Pancreas (tissue), 10 donors: ENCODE data around the gene MCTP2. TPM values are rescaled to one million over a fixed set of nuclear protein-coding genes. Genes with fewer than 3 reads are reported as not detected.

ENCODE experiments used
- ATAC-seq, 4 donors: fragments of 200-7000 bp; cut with Tn5 transposase; one replicate each; pipeline versions ENCODE4 v1.8.0 to v1.9.1; 2020; ENCODE audit warnings: mild to moderate bottlenecking in 4 of 4, moderate library complexity in 4 of 4
- DNase-seq, 6 donors: peaks; one replicate each; pipeline ENCODE4 v3.0.0-alpha.2; 2020
- FAIRE-seq: peaks from 2 replicates; lab custom pipeline; 2012; peaks lifted over from hg19 to GRCh38; lab: Jason Lieb, UNC
- H3K27ac ChIP-seq, 4 donors: fragments of 200-600 bp; sonication (generic); 1 replicate in 3 of 4; 2 replicates in 1 of 4; pipeline versions ENCODE4 v1.5.0 to v1.8.0; 2020
- H3K27me3 ChIP-seq, 4 donors: fragments of 200-600 bp; one replicate each; pipeline ENCODE4 v1.8.0; 2021
- H3K36me3 ChIP-seq, 3 donors: fragments of 200-600 bp; sonication (generic) in 1 of 3; one replicate each; pipeline versions ENCODE4 v1.5.0 to v1.8.0; 2020 to 2021
- H3K4me1 ChIP-seq, 3 donors: fragments of 200-600 bp; one replicate each; pipeline ENCODE4 v1.8.0; 2021
- H3K4me3 ChIP-seq, 4 donors: fragments of 200-600 bp; sonication (generic) in 2 of 4; one replicate each; pipeline versions ENCODE4 v1.5.0 to v1.8.0; 2020 to 2021
- H3K9me3 ChIP-seq, 4 donors: fragments of 200-600 bp; one replicate each; pipeline ENCODE4 v1.8.0; 2021
- CTCF ChIP-seq, 4 donors: fragments of 200-600 bp; sonication (generic) in 3 of 4; IDR thresholded peaks; one replicate each; pipeline versions ENCODE4 v1.5.0 to v1.8.0; 2021; ENCODE audit warnings: antibody characterized with exemption in 4 of 4
- WGBS, 2 donors: extraction: QIAGEN DNeasy Blood & Tissue Kit; methylation state at CpG; one replicate each; pipeline ENCODE4 v1.1.7; 2013; 5-methylcytosine and 5-hydroxymethylcytosine counted together
- intact Hi-C, 3 donors: fragments of 100-400 bp; cut with DNase I; formaldehyde crosslinking; loops; one replicate each; pipeline versions ENCODE4 v1.11.1 to v1.14.2; 2022
- polyA plus RNA-seq, 2 donors: library from polyadenylated mRNA; stranded (reverse); fragments of 200-250 nt; gene quantifications; one replicate each; pipeline ENCODE4 v1.2.3, GENCODE V29; 2013
- total RNA-seq, 6 donors: library from RNA; stranded (reverse); fragmentation: NEBNext Ultra II Directional in 4 of 6; extraction: Animal tissue kit (Norgen Biotek cat#: 25700) in 4 of 6; gene quantifications; one replicate each; pipeline versions ENCODE4 v1.2.1 to v1.2.4, GENCODE V29; 2021 to 2023
- donor health status: healthy with polysubstance abuse.
- donor health status: DM: no; HTN: no; CAD: no; lungs with moderate emphysema.
- donor health status: DM: no; HTN: no; CAD: no.
- donor health status: control.
- donor health status: control.
- donor health status: Bipolar disorder and iron deficiency.
- donor health status: DM: yes; HTN: yes; CAD: no.
- donor health status: DM: no; HTN: no; CAD: no.
- donor health status: DM: no; HTN: no; CAD: no.
- donor health status: DM: yes; HTN: yes; CAD: no.

MCTP2 gene
- total and polyA plus RNA-seq, 8 donors, result 3.7 to 21.4 (median 14.7) TPM

GRCh38 chr15:94317211-94317610 lies 85.8 kb downstream of the MCTP2 start:
- no peak for ATAC-seq
- WGBS, 2 donors, result 86 to 88% methylated on average over 5 of the region's 5 CpGs

GRCh38 chr15:94322141-94322540 lies 90.8 kb downstream of the MCTP2 start:
- ATAC-seq (no peak), DNase-seq (no peak), FAIRE-seq (no peak)
- Histone ChIP-seq H3K27me3 (no peaks in the 10 kb centered on the region), H3K36me3 (no peaks in the 10 kb centered on the region), H3K4me3 (no peak overlapping the region), H3K9me3 (no peaks in the 10 kb centered on the region), H3K27ac (no peak overlapping the region), H3K4me1 (no peaks in the 10 kb centered on the region)
- TF ChIP-seq CTCF (IDR thresholded peaks at IDR 0.05), result no peak
- intact Hi-C loops, result loop anchor here in 2 of 3 donors (5.0 to 10.0 kb wide), 2 partner anchors 155 to 157 kb away; no protein-coding TSS in a partner anchor
- WGBS, 2 donors, result 68 to 70% methylated on average over 2 of the region's 2 CpGs

More at GRCh38 chr15:94317211-94317610, 85.8 kb downstream of the MCTP2 start:
- intact Hi-C loops, result no loop called here
- H3K27me3 ChIP-seq, result no peaks in the 10 kb centered on the region
- peaks cover 0 to 7% (median 0%) of the 10 kb centered on the region in 3 donors for H3K36me3 ChIP-seq
- TF ChIP-seq CTCF (IDR thresholded peaks at IDR 0.05), result no peak
- no peaks in the 10 kb centered on the region for H3K9me3 ChIP-seq
- no peak for DNase-seq
- H3K4me1 ChIP-seq, result no peaks in the 10 kb centered on the region
- no peak overlapping the region for H3K4me3 ChIP-seq
- no peak overlapping the region for H3K27ac ChIP-seq
- no peak for FAIRE-seq

- H3K36me3 ChIP-seq, result no peaks in the 10 kb centered on the region
- H3K4me1 ChIP-seq, result no peaks in the 10 kb centered on the region
- no peaks in the 10 kb centered on the region for H3K9me3 ChIP-seq
- FAIRE-seq, result no peak
- H3K4me3 ChIP-seq, result no peak overlapping the region
- no peak for ATAC-seq
- DNase-seq, result no peak
- H3K27ac ChIP-seq, result no peak overlapping the region
- no peak for TF ChIP-seq CTCF (IDR thresholded peaks at IDR 0.05)
- intact Hi-C loops, result loop anchor here in 2 of 3 donors (5.0 to 10.0 kb wide), 2 partner anchors 156 to 158 kb away; no protein-coding TSS in a partner anchor
- H3K27me3 ChIP-seq, result no peaks in the 10 kb centered on the region
Measured at GRCh38 chr15:94323076-94323475, 91.7 kb downstream of the MCTP2 start.

GRCh38 chr15:94324117-94324826 lies 92.9 kb downstream of the MCTP2 start:
- Histone ChIP-seq H3K4me3 (no peak overlapping the region), H3K4me1 (no peaks in the 10 kb centered on the region), H3K36me3 (no peaks in the 10 kb centered on the region), H3K27me3 (no peaks in the 10 kb centered on the region), H3K9me3 (no peaks in the 10 kb centered on the region), H3K27ac (no peak overlapping the region)
- peak; percentile 79 for FAIRE-seq
- TF ChIP-seq CTCF (IDR thresholded peaks at IDR 0.05), result peak; percentile 73 to 87 (median 86)
- DNase-seq, result peak in 3 of 6 donors; percentile 20 to 62 (median 43)
- ATAC-seq, result peak; percentile 82 to 98 (median 95)
- intact Hi-C loops, result loop anchor here in 2 of 3 donors (5.0 to 10.0 kb wide), 2 partner anchors 157 to 159 kb away; no protein-coding TSS in a partner anchor
- WGBS, 2 donors, result 23 to 30% methylated on average over 17 of the region's 17 CpGs
